Sigmoid colon (tissue), 7 donors: ENCODE results near the gene CRISPLD2. TPM values are rescaled to one million over a fixed set of nuclear protein-coding genes. Genes with fewer than 3 reads are reported as not detected.

Experiments
- DNase-seq: peaks from one replicate; pipeline ENCODE4 v3.0.0-alpha.2; 2019
- H3K27ac ChIP-seq, 4 donors: fragments of 200-600 bp; sonication (generic); one replicate each; pipeline ENCODE4 v1.5.1; 2016 to 2019; ENCODE audit warnings: mild to moderate bottlenecking in 1 of 4
- H3K27me3 ChIP-seq, 3 donors: fragments of 200-600 bp; sonication (generic); one replicate each; pipeline ENCODE4 v1.5.1; 2019; ENCODE audit warnings: mild to moderate bottlenecking in 1 of 3
- H3K36me3 ChIP-seq, 4 donors: fragments of 200-600 bp; sonication (generic); one replicate each; pipeline ENCODE4 v1.5.1; 2016 to 2019
- H3K4me1 ChIP-seq, 4 donors: fragments of 200-600 bp; sonication (generic); one replicate each; pipeline ENCODE4 v1.5.1; 2017 to 2019
- H3K4me3 ChIP-seq, 4 donors: fragments of 200-600 bp; sonication (generic); one replicate each; pipeline ENCODE4 v1.5.1; 2017 to 2019; ENCODE audit warnings: mild to moderate bottlenecking in 2 of 4, moderate library complexity in 1 of 4
- H3K9me3 ChIP-seq, 4 donors: fragments of 200-600 bp in 3 of 4; sonication (generic) in 3 of 4; one replicate each; pipeline versions ENCODE4 v1.5.1 to v1.6.1; 2013 to 2019
- CTCF ChIP-seq, 4 experiments: fragments of 450-650 bp in 3 of 4; fragments of 200-600 bp in 1 of 4; IDR thresholded peaks; one replicate each; pipeline ENCODE4 v1.5.1; 2016 to 2019; ENCODE audit warnings: antibody characterized with exemption in 4 of 4, mild to moderate bottlenecking in 3 of 4, moderate library complexity in 2 of 4
- EP300 ChIP-seq, 4 donors: sonication (generic); formaldehyde crosslinking; IDR thresholded peaks; one replicate each; pipeline ENCODE4 v1.6.1; 2017; ENCODE audit warnings: antibody characterized with exemption in 4 of 4
- POLR2A ChIP-seq, 2 donors: fragments of 450-650 bp; IDR thresholded peaks; one replicate each; pipeline ENCODE4 v1.6.1; 2016; ENCODE audit warnings: antibody characterized with exemption in 2 of 2, mild to moderate bottlenecking in 2 of 2, moderate library complexity in 2 of 2
- POLR2AphosphoS5 ChIP-seq, 4 donors: sonication (generic); formaldehyde crosslinking; IDR thresholded peaks; one replicate each; pipeline ENCODE4 v1.6.1; 2017; ENCODE audit warnings: antibody characterized with exemption in 4 of 4
- WGBS, 2 donors: extraction: QIAGEN DNeasy Blood & Tissue Kit; methylation state at CpG; one replicate each; pipeline ENCODE4 v1.1.7; 2013; 5-methylcytosine and 5-hydroxymethylcytosine counted together
- intact Hi-C: fragments of 100-400 bp; cut with DNase I; formaldehyde crosslinking; loops from one replicate; pipeline ENCODE4 v1.15.1; 2023
- polyA plus RNA-seq, 3 donors: library from polyadenylated mRNA; stranded (reverse); fragments of 200-250 nt; gene quantifications; one replicate each; pipeline ENCODE4 v1.2.3, GENCODE V29; 2013
- total RNA-seq, 4 donors: library from RNA; depleted of rRNA; stranded (reverse); fragments of >200 nt; gene quantifications; one replicate each; pipeline ENCODE4 v1.1.0, GENCODE V29; 2016
- donor health status: healthy with polysubstance abuse.
- donor health status: Bipolar disorder and iron deficiency.
- donor health status: healthy.

Gene CRISPLD2
- total and polyA plus RNA-seq, 7 donors, result 3.0 to 545 (median 140) TPM

GRCh38 chr16:84838383-84838948, 18.7 kb downstream of the CRISPLD2 start:
- H3K9me3 ChIP-seq, result no peaks in the 10 kb centered on the region
- 86% methylated on average over 19 of the region's 19 CpGs for WGBS, 2 donors
- peaks cover 18 to 49% (median 22%) of the 10 kb centered on the region in 4 donors for H3K36me3 ChIP-seq
- intact Hi-C loops, result no loop called here
- H3K4me3 ChIP-seq, result no peak overlapping the region
- no peaks in the 10 kb centered on the region for H3K27me3 ChIP-seq
- DNase-seq, result peak; percentile 74
- peaks cover 0 to 87% (median 82%) of the 10 kb centered on the region in 4 donors for H3K4me1 ChIP-seq
- TF ChIP-seq POLR2AphosphoS5 (IDR thresholded peaks at IDR 0.05), result peak in 3 of 4 donors; percentile 8 to 56 (median 31)
- no peak for TF ChIP-seq CTCF (IDR thresholded peaks at IDR 0.05)
- TF ChIP-seq POLR2A (IDR thresholded peaks at IDR 0.05), result no peak
- TF ChIP-seq EP300 (IDR thresholded peaks at IDR 0.05), result no peak
- peak overlapping the region; percentile 96 to 100 (median 98) for H3K27ac ChIP-seq

GRCh38 chr16:84839054-84839453, 19.3 kb downstream of the CRISPLD2 start:
- no peak overlapping the region for H3K4me3 ChIP-seq
- intact Hi-C loops, result no loop called here
- peaks cover 0 to 87% (median 82%) of the 10 kb centered on the region in 4 donors for H3K4me1 ChIP-seq
- no peaks in the 10 kb centered on the region for H3K27me3 ChIP-seq
- peak overlapping the region; percentile 96 to 100 (median 98) for H3K27ac ChIP-seq
- DNase-seq, result peak; percentile 87
- 65 to 71% methylated on average over 7 of the region's 7 CpGs for WGBS, 2 donors
- no peaks in the 10 kb centered on the region for H3K9me3 ChIP-seq
- peaks cover 18 to 54% (median 22%) of the 10 kb centered on the region in 4 donors for H3K36me3 ChIP-seq
- TF ChIP-seq POLR2A (IDR thresholded peaks at IDR 0.05) (no peak), EP300 (IDR thresholded peaks at IDR 0.05) (peak in 1 of 4 donors; percentile 80), CTCF (IDR thresholded peaks at IDR 0.05) (no peak), POLR2AphosphoS5 (IDR thresholded peaks at IDR 0.05) (peak; percentile 12 to 73 (median 46))

- WGBS, 2 donors, result 79 to 83% methylated on average over 7 of the region's 7 CpGs
- Histone ChIP-seq H3K27me3 (no peaks in the 10 kb centered on the region), H3K9me3 (no peaks in the 10 kb centered on the region), H3K4me1 (peaks cover 0 to 85% (median 79%) of the 10 kb centered on the region in 4 donors), H3K4me3 (no peak overlapping the region), H3K36me3 (peaks cover 23 to 63% (median 29%) of the 10 kb centered on the region in 4 donors), H3K27ac (peak overlapping the region; percentile 66 to 100 (median 98))
- TF ChIP-seq EP300 (IDR thresholded peaks at IDR 0.05) (no peak), POLR2A (IDR thresholded peaks at IDR 0.05) (no peak), POLR2AphosphoS5 (IDR thresholded peaks at IDR 0.05) (peak in 2 of 4 donors; percentile 38 to 50)
- intact Hi-C loops, result no loop called here
- no peak for DNase-seq
Observed at GRCh38 chr16:84839956-84840355, 20.2 kb downstream of the CRISPLD2 start.

GRCh38 chr16:84840687-84841627, 21.2 kb downstream of the CRISPLD2 start:
- Histone ChIP-seq H3K27ac (peak overlapping the region; percentile 66 to 100 (median 83)), H3K4me3 (no peak overlapping the region), H3K9me3 (no peaks in the 10 kb centered on the region), H3K4me1 (peaks cover 0 to 75% (median 72%) of the 10 kb centered on the region in 4 donors), H3K36me3 (peaks cover 33 to 73% (median 38%) of the 10 kb centered on the region in 4 donors), H3K27me3 (no peaks in the 10 kb centered on the region)
- TF ChIP-seq POLR2AphosphoS5 (IDR thresholded peaks at IDR 0.05) (peak in 3 of 4 donors; percentile 5 to 61 (median 32)), POLR2A (IDR thresholded peaks at IDR 0.05) (no peak), EP300 (IDR thresholded peaks at IDR 0.05) (no peak), CTCF (IDR thresholded peaks at IDR 0.05) (no peak)
- DNase-seq, result no peak
- intact Hi-C loops, result no loop called here
- WGBS, 2 donors, result 88 to 91% methylated on average over 22 of the region's 22 CpGs
